ENCODE data around the gene GHITM. TPM values are rescaled to one million over a fixed set of nuclear protein-coding genes. Genes with fewer than 3 reads are reported as not detected.
A peak's percentile ranks its signal among the peaks of the same experiment; 100 is the strongest.
"Not testable (repeated sequence)": the region's sequence is repeated elsewhere in the genome, so short reads cannot be mapped to it uniquely, and the experiment has no call there.

GHITM gene
- polyA plus RNA-seq, 3 donors, result 91.4 to 363 (median 312) TPM

- H3K4me3 ChIP-seq (replicated peaks in 1 of 3; ENCODE audit: low read depth in 2 of 3, low read length in 3 of 3); H3K9me3 ChIP-seq (replicated peaks in 1 of 2; ENCODE audit: control insufficient read depth in 1 of 2, insufficient read depth in 1 of 2, low read length in 2 of 2); H3K4me2 ChIP-seq (replicated peaks; ENCODE audit: extremely low read depth, low read length, poor library complexity, severe bottlenecking); H3K27ac ChIP-seq (ENCODE audit: low read depth in 1 of 2, low read length in 2 of 2); intact Hi-C loops (cut with micrococcal nuclease); H2AFZ ChIP-seq (ENCODE audit: insufficient read depth, low read depth, low read length, poor library complexity, severe bottlenecking); H3K9ac ChIP-seq (ENCODE audit: insufficient read depth, low read length, poor library complexity, severe bottlenecking); DNase-seq; H3K36me3 ChIP-seq (replicated peaks in 1 of 2; ENCODE audit: control insufficient read depth in 1 of 2, insufficient read depth in 2 of 2, low read length in 2 of 2); H3K27me3 Mint-ChIP-seq (ENCODE audit: low read depth in 3 of 3); H3K4me1 Mint-ChIP-seq; H3K4me1 ChIP-seq (ENCODE audit: control insufficient read depth in 1 of 2, insufficient read depth in 2 of 2, low read length in 2 of 2); H3K4me3 Mint-ChIP-seq; H3K27me3 ChIP-seq (ENCODE audit: control insufficient read depth in 2 of 2, insufficient read depth in 2 of 2, low read length in 2 of 2); H3K79me2 ChIP-seq (ENCODE audit: insufficient read depth, low read length); H4K20me1 ChIP-seq (ENCODE audit: insufficient read depth, low read length); H3K36me3 Mint-ChIP-seq: not testable (repeated sequence)
- peak overlapping the region in 1 of 7 donors; percentile 47 for H3K27ac Mint-ChIP-seq
- WGBS (ENCODE audit: insufficient coverage), result no CpG with 5 or more reads among the region's 1 CpG
- peaks cover 4 to 13% (median 6%) of the 10 kb centered on the region in 7 donors for H3K9me3 Mint-ChIP-seq
These were observed 25.8 kb upstream of the GHITM start for GRCh38 chr10:84113468-84113867.

GRCh38 chr10:84114088-84114667 lies 25.1 kb upstream of the GHITM start:
- intact Hi-C loops (cut with micrococcal nuclease), result no loop called here
- no peak overlapping the region for H3K9ac ChIP-seq (ENCODE audit: insufficient read depth, low read length, poor library complexity, severe bottlenecking)
- no peaks in the 10 kb centered on the region for H3K79me2 ChIP-seq (ENCODE audit: insufficient read depth, low read length)
- TF ChIP-seq CTCF (IDR thresholded peaks at IDR 0.05), result no peak
- no peaks in the 10 kb centered on the region for H3K36me3 ChIP-seq (replicated peaks in 1 of 2; ENCODE audit: control insufficient read depth in 1 of 2, insufficient read depth in 2 of 2, low read length in 2 of 2)
- H3K9me3 ChIP-seq (replicated peaks in 1 of 2; ENCODE audit: control insufficient read depth in 1 of 2, insufficient read depth in 1 of 2, low read length in 2 of 2), result no peaks in the 10 kb centered on the region
- H3K27me3 Mint-ChIP-seq (ENCODE audit: low read depth in 3 of 3), result peaks cover 0 to 8% (median 4%) of the 10 kb centered on the region in 3 donors
- no peak overlapping the region for H2AFZ ChIP-seq (ENCODE audit: insufficient read depth, low read depth, low read length, poor library complexity, severe bottlenecking)
- H3K4me3 Mint-ChIP-seq, result no peak overlapping the region
- H3K4me1 Mint-ChIP-seq, result no peaks in the 10 kb centered on the region
- no peaks in the 10 kb centered on the region for H4K20me1 ChIP-seq (ENCODE audit: insufficient read depth, low read length)
- no peak overlapping the region for H3K4me3 ChIP-seq (replicated peaks in 1 of 3; ENCODE audit: low read depth in 2 of 3, low read length in 3 of 3)
- WGBS (ENCODE audit: insufficient coverage), result no CpG with 5 or more reads among the region's 13 CpGs
- H3K27ac Mint-ChIP-seq, result no peak overlapping the region
- H3K36me3 Mint-ChIP-seq, result no peaks in the 10 kb centered on the region
- H3K4me2 ChIP-seq (replicated peaks; ENCODE audit: extremely low read depth, low read length, poor library complexity, severe bottlenecking), result no peak overlapping the region
- no peak for DNase-seq
- peaks cover 4 to 13% (median 7%) of the 10 kb centered on the region in 7 donors for H3K9me3 Mint-ChIP-seq
- no peaks in the 10 kb centered on the region for H3K27me3 ChIP-seq (ENCODE audit: control insufficient read depth in 2 of 2, insufficient read depth in 2 of 2, low read length in 2 of 2)
- no peaks in the 10 kb centered on the region for H3K4me1 ChIP-seq (ENCODE audit: control insufficient read depth in 1 of 2, insufficient read depth in 2 of 2, low read length in 2 of 2)
- H3K27ac ChIP-seq (ENCODE audit: low read depth in 1 of 2, low read length in 2 of 2), result no peak overlapping the region

GRCh38 chr10:84117204-84117603 lies 22.1 kb upstream of the GHITM start:
- intact Hi-C loops (cut with micrococcal nuclease); H3K4me2 ChIP-seq (replicated peaks; ENCODE audit: extremely low read depth, low read length, poor library complexity, severe bottlenecking); H2AFZ ChIP-seq (ENCODE audit: insufficient read depth, low read depth, low read length, poor library complexity, severe bottlenecking); H3K4me3 Mint-ChIP-seq; H3K9me3 ChIP-seq (replicated peaks in 1 of 2; ENCODE audit: control insufficient read depth in 1 of 2, insufficient read depth in 1 of 2, low read length in 2 of 2); H3K4me3 ChIP-seq (replicated peaks in 1 of 3; ENCODE audit: low read depth in 2 of 3, low read length in 3 of 3); H3K4me1 ChIP-seq (ENCODE audit: control insufficient read depth in 1 of 2, insufficient read depth in 2 of 2, low read length in 2 of 2); H3K4me1 Mint-ChIP-seq; H3K27ac Mint-ChIP-seq; H3K27ac ChIP-seq (ENCODE audit: low read depth in 1 of 2, low read length in 2 of 2); DNase-seq; H3K36me3 ChIP-seq (replicated peaks in 1 of 2; ENCODE audit: control insufficient read depth in 1 of 2, insufficient read depth in 2 of 2, low read length in 2 of 2); H3K36me3 Mint-ChIP-seq; H3K9ac ChIP-seq (ENCODE audit: insufficient read depth, low read length, poor library complexity, severe bottlenecking); H3K27me3 ChIP-seq (ENCODE audit: control insufficient read depth in 2 of 2, insufficient read depth in 2 of 2, low read length in 2 of 2); H3K79me2 ChIP-seq (ENCODE audit: insufficient read depth, low read length); H4K20me1 ChIP-seq (ENCODE audit: insufficient read depth, low read length): not testable (repeated sequence)
- WGBS (ENCODE audit: insufficient coverage), result 100% methylated on average over 1 of the region's 2 CpGs
- peaks cover 4 to 13% (median 7%) of the 10 kb centered on the region in 7 donors for H3K9me3 Mint-ChIP-seq
- peaks cover 1 to 11% (median 4%) of the 10 kb centered on the region in 3 donors for H3K27me3 Mint-ChIP-seq (ENCODE audit: low read depth in 3 of 3)
